GM21423 (cell line): ENCODE data around the gene SPAG7.

Source experiments
- ATAC-seq: cut with Tn5 transposase; IDR thresholded peaks from one replicate; pipeline ENCODE4 v1.9.1; 2021; ENCODE audit warnings: mild to moderate bottlenecking, moderate library complexity; ENCODE audit not compliant: unreplicated experiment

SPAG7 gene

DNA sequence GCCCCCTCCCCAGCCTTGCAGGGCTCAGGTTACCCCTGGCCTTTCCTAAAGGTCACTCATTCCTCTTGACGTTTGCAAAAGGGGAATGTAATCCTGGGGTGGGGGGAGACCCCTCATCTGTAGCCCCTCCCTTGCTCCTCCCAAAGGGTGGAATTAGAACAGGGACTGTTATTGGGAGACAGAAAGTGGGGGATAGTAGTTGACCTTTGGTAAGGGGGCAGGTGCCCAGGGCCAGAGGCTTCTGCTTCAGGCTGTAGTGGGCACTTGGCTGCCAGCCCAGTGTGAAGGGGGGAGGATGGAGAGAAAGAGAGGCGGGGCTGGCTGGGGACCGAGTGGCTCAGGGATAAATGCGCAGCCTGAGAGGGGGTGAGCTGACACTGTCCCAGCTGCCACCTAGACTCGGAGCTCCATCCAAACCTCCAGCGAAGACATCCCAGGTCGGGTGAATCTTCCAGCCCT, 16.8 kb downstream of the SPAG7 start, which contains the start of gene ENO3:
TSS of gene ENO3 (plus strand) at position 374 of the 459 bp plus-strand sequence. CDS start 711 bp downstream, outside the sequence.
- no peak for ATAC-seq

DNA sequence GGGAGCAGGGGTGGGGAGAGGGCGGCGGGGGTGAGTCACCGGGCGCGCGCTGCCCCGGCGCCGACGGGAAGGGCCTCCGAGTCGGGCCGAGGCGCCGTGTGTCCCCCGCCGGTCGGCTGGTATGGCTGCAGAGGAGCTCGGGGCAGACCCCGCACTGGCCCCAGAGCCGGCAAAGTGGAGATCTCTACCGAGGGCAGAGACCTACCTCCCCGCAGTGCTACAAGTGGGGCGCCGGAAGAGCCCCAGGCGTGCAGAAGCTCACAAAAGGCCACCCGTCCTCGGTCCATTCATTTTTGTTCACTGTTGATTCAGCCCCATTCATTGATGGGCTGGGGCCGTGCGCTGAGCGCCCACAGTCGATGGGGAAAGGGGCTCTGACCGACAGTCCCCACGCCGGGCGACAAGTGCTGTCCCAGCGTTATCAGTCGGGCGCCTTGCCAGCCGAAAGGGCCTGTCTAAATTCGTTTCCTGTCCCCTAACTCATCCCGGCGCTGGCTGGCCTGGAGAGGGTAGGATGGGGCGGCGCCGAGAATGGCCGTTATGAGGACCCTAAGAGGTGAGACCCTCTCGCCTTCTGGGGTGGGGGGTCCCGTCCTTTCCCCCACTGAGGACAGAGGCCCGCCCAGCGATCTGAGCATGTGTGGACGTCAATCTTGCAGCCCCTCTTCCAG, 17.4 kb downstream of the SPAG7 start:
- peak; percentile 16 for ATAC-seq

DNA sequence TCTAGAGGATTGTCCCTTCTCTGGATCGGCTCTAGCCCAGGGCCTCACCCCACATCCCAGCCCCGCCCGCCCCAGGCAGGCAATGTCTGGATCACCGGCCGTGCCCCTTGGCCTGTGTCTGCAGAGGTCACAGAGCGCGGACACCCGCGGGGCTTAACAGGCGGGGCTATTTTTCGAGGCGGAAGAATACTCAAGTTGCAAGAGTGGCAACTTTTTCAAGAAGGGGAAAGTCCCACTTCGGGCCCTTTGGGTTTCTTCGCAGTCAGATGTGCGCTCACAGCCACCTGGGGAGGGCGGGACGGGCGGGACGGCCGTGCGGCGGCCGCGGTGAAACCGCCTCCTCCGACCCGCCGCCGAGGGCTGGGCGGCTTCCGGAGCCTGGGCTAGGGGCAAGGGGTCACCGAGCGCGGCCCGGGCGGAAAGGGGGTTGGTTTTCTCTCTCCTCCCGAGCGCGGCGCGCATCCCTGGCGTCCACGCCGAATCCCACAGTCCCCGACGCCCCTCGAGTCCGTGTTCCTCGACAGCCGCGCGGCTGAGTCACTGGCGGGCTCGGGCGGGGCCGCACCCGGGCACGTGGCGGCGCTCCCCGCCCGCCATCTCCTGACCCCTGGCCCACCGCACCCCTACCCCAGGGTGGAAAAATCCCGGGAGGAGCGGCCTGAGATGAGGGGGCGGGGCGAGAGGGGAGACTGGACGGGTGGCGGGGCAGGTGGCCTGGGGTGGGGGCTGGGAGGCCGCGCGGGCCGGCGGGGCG, 18.1 kb downstream of the SPAG7 start:
- ATAC-seq = peak; percentile 27

DNA sequence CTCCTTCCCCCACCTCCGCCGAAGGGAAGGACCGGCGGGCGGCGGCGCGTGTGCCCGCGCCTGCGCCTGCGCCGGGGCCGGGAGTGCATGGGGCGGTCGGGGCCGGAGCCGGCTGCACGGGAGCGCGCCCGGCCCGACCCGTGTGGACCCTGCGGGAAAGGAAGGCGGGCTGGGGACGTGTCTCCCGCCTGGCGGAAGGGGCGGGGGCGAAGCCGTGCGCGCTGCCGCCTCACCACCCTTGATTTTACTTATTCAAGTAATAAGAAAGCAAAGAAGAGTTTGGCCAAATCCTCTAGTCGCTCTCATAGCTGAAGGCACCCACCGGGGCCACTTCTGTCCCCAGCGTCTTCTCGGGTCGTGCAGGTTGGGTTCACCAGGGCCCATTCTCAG, 18.7 kb downstream of the SPAG7 start:
- ATAC-seq = peak; percentile 32

DNA sequence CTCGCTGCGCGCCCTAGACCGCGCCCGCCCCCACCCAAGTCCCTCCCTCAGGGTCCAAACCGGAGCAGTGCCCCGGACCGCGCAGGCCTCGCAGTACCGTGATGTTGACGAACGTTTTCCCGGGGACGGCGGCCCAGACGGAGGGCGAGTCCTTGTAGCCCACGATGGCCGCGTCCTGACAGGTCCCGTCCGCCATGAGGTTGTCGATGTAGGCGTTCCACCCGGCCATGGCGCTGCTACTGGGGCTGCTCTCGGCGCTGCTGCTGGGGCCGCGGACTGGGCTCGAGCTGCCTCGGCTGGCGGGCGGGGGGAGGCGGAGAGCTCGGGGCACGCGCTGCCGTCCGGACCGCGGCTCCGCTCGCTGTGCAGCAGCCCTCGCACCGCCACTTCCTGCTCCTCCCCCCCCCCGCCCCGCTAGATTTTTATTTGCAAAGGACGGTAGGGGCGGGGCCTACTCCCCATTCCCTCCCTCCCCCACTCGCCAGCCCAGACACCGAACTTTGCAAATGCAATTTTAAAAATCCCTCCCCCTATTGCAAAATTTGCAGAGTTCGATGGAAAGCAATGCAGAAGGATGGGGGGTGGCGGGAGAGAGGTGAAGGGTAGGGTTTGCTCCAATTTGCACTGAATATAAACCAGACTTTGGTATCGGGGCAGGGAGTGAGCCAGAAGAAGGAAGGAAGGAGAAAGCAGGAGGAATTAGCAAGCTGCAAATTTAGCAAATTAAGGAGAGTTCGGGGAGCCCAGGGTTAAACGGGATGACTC, 19.3 kb downstream of the SPAG7 start, which contains the start of gene PFN1:
TSS of gene PFN1 (minus strand) at position 365 of the 765 bp plus-strand sequence. CDS start at position 229, 136 bp downstream.
- peak; percentile 9 for ATAC-seq

DNA sequence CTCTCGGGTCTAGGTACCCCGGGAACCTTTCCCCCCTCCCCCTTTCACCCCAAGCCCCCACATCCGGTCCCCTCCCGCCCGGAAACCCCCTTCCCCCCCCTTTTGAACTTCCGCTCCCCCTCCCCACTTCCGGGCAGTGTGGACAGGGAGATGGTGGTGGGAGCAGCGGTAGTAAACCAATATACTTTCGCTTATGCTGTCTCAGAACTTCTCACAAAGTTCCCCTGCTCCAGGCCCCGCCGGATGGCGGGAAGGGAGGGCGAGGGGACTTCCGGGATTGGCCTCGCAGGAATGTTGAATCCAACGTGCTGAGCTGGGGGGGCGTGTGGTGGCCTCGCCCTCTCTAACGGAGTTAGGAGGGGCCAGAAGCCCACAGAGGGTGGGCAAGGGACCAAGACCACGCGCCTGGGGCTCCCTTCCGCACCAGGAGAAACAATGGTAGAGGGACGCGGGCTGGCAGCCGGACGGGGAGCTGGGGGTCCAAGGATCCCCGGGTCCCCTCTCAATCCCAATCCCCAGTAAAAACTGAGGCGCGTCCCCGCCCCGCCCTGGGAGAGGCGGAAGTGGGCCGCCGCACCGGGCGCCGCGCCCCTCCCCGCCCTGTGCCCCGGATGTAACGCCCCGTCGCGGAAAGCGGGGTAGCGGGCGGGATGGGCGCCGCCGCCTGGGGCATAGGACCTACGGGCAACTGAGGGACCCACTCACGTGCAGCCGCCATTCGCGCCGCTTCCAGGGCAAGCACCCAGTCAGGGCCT, 20.0 kb downstream of the SPAG7 start:
- no peak for ATAC-seq

DNA sequence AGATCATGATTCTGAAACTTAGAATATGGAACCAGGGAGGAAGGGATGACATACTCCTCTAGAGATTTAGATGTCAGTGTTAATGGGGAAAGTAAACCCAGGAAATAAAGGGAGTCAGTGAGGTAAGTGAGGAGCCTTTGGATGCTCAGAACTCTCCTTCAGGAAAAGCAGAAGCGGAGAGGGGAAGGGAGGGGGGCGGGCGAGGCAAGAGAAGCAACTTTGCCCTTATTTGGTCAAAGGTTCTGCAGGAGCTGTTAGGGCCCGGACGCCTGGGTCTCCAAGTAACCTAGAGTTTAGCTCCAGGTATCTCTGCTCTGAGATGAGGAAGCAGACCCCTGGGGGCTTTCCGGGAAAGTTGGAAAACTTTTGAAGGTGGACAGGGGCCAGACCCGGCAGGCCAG, 20.6 kb downstream of the SPAG7 start:
- ATAC-seq = no peak

DNA sequence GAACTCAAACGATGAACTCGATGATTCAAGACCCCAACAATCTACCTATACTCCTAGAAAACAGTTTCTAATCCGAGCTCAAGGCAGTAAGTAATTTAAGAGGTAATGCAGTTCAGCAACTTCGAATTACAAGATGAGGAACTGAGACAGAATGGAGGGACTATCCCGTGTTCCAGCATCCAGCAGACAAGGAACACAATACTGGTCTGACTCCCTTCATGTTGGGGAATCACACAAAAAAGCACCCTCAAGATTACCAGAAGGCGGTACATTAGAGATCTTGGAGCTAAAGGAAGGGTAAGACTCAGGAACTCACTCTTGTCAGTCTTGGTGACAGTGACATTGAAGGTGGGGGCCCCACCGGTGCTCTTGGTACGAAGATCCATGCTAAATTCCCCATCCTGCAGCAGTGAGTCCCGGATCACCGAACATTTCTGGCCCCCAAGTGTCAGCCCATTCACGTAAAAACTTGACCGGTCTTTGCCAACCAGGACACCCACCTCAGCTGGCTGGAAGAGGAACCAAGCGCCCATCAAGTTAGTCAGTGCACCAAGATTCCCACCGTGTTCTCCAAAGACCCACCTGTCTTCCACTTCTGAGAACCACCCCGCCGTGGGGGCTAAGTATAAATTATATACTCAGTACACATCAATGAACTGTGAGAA, 21.2 kb downstream of the SPAG7 start:
- no peak for ATAC-seq

DNA sequence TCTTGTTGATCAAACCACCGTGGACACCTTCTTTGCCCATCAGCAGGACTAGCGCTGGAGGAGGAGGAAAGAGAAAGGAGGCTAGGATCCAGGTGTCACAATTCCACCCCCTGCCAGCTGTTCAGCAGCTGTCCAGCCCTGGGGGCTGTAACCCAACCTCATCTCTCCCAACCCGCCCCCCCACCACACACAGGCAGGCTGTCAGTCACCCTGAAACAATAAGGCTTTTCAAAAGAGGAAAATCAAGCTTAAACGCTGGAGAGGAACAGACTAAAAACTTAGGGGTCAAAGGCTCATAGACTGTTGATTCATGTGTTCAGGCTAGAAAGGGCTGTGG, 21.7 kb downstream of the SPAG7 start:
- no peak for ATAC-seq

DNA sequence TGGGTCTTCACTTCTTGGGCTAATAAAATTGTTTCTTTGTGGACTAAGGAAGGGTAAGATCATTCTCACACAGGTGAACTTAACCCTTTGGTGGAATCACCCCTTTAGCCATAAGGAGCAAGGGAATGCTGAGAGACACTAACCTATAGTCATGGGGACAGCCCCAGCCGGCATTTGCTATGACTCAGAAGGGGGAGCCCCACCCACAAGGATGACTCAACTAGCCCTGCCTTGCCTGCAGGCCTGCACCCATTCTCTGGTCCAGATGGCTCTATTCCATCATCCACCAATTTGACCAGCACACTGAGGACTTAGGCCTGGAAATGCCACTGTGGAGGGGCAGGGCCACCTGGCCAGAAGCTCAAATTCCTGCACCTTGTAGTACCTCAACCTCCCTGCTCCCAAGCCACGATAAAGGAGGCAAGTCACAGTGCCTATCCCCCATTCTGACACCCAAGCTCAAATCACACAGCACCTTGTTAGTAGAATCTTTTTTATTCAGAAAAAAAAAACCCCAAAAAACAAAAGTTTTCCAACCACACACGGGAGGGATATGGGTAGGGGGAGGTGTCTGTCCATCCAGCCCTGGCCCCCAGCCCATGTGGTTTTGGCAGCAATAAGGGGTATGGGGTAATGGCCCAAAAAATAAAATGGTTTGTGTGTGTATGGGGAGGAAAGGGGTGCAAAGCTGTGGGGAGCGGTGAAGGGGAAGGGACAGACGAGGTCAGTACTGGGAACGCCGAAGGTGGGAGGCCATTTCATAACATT, 22.3 kb downstream of the SPAG7 start:
- peak; percentile 15 for ATAC-seq

DNA sequence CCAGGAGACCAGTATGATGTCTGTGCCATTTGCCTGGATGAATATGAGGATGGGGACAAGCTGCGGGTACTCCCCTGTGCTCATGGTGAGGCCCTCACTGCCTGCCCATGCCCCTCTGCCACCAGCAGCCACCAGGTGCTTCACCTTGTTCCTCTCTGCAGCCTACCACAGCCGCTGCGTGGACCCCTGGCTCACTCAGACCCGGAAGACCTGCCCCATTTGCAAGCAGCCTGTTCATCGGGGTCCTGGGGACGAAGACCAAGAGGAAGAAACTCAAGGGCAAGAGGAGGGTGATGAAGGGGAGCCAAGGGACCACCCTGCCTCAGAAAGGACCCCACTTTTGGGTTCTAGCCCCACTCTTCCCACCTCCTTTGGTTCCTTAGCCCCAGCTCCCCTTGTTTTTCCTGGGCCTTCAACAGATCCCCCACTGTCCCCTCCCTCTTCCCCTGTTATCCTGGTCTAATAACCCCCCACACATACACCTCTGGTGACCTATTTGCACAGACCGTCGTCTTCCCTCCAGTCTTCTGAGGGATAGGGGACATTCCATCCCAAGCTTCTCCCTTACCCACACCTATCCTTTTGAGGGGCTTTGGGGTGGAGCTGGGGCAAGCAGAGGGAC, 23.0 kb downstream of the SPAG7 start:
- no peak for ATAC-seq

DNA sequence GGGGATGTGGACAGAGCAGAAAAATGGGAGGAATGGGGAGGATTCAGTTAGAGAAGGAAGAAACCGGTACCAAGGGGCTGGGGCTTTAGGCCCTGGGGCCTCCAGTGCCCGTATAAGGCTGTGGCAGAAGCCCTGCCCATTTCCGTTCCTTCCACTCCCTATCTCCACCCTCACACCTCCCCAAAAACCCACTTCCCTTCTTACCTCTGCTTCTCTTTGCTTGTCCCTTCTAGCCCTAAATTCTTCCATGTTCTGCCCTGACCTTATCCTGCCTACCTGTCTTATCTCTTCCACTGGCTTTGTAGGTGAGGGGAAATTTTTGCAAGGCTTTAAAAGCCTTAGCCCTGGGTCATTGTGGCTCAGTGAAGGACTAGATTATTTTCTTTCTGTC, 23.5 kb downstream of the SPAG7 start:
- no peak for ATAC-seq

DNA sequence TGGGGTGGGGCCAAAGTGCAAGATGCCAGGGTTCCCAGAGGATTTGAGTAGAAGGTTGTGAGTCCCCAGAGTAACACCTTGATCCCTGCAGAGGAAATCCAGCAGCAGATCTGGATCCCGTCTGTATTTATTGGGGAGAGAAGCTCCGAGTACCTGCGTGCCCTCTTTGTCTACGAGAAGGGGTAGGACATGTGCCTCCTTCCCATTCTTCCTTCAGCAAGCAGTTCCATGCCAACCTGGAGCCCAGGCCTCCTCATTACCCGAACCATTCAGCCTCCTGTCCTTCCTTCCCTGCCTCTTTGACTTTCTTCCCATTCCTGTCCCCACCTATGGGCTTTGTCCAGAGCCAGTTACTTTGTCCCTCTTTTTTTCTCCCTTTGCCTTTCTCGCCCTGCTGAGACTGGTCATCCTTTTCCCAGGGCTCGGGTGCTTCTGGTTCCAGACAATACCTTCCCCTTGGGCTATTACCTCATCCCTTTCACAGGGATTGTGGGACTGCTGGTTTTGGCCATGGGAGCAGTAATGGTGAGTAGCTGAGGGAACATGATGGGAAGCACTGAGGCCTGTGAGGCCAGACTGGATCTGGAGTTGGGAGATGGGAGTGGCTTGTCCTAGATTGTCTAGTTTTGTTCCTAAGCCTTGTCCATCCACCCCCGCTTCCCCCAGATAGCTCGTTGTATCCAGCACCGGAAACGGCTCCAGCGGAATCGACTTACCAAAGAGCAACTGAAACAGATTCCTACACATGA, 24.7 kb downstream of the SPAG7 start:
- no peak for ATAC-seq

DNA sequence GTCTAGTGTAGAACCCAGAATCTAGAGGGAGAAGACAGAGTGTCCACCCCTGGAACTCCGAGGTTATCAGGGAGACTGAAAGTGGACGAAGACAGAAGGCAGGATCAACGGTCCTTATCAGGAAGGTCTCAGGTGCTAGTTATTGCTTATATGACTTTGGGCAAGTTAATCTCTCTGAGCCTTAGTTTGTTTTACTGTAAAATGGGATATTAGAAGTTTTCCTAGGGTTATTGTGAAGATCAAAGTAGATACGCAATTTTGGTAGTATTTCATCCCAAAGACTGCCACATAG, 26.4 kb downstream of the SPAG7 start:
- ATAC-seq = no peak

DNA sequence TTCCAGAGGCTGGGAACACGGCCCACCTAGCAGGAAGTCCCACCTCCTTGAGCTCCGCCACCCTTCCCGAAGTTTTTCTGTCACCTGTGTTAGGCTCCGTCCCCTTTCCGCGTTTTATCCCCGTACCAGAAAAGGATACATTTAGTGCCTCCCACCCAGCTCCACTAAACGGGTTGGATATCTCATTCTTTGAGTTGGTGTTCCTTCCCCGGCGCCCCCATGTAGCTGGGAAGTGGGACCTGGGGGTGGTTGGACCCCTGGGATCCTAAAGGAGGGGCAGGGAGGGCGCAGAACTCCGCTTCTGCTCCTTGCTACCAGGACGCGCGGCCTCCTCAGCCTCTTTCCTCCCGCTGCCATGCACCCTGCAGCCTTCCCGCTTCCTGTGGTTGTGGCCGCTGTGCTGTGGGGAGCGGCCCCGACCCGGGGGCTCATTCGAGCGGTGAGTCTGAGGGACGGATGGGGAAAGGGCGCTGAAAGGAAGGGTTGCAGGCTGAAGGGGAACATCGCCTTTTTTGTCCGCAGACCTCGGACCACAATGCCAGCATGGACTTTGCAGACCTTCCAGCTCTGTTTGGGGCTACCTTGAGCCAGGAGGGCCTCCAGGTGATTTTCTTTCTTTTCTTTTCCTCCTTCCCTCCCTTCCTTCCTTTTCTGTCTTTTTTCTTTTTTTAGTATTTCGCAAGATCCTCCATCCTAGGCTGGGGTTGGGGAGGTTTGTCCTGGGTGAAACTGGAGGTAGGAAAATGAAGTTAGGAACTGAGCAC, 26.9 kb downstream of the SPAG7 start:
- no peak for ATAC-seq

DNA sequence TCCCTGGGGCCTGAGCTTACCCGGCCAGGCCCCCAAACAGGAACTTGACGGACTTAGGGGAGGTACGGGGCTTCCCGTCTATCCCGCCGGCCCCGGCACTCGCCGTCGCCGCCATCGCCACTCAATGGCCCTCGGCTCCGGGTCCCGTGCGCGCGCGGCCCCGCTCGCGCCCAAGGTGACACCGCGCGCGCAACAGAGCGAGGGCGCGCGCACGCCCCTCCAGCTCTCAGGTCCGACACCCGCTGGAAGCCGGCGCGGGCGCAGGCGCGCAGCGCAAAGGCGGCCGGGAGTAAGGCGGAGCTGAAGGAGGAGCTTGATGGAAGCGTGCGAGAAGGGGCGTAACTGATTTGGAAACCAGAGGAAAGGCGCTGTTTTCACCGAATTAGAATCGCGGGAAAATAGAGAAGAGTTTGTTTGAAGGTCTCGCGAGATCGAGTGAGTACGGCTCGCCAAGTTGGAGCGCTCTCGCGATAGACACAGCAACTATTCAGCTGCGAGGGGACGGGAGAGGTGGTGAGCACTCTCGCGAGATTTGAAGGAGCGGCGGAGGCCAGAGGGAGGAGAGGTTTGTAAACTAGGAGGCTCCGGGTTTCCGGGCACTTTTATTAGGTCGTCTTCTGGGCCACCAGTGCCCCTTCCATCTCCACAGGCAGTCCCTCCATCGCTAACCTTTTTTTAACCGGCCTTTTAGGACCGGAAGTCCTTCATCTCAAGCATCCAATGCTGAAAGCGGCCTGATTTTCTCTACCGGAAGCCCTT, 27.6 kb downstream of the SPAG7 start, which contains the start of the genes RNF167 and SLC25A11:
TSS of gene RNF167 (plus strand) at position 473 of the 759 bp plus-strand sequence. CDS start 642 bp downstream, outside the sequence.
TSS of gene SLC25A11 (minus strand) at position 251 of the 759 bp plus-strand sequence. CDS start at position 115, 136 bp downstream.
- peak; percentile 76 for ATAC-seq

DNA sequence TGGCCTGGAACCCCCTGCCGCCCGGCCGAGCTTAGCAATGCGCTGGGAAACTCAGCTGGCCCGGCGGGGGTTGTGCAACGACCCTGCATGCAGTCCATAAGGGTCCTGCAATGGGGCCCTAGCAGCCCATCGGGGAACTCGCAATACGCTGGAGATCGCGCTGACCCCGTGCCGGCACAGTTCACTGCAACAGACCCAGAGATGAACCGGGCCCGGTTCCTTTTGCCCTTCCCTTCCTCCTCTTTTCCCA, 28.1 kb downstream of the SPAG7 start:
- ATAC-seq = no peak
